Measurements from ENCODE around the gene ASH1L. TPM values are rescaled to one million over a fixed set of nuclear protein-coding genes. Genes with fewer than 3 reads are reported as not detected.

ASH1L gene
- total and polyA plus RNA-seq, 9 of the 15 experiments (the other 6 are each of a cell fraction or from before 2014, with no cell fraction given) = 2.0 to 23.3 (median 14.6) TPM

DNA sequence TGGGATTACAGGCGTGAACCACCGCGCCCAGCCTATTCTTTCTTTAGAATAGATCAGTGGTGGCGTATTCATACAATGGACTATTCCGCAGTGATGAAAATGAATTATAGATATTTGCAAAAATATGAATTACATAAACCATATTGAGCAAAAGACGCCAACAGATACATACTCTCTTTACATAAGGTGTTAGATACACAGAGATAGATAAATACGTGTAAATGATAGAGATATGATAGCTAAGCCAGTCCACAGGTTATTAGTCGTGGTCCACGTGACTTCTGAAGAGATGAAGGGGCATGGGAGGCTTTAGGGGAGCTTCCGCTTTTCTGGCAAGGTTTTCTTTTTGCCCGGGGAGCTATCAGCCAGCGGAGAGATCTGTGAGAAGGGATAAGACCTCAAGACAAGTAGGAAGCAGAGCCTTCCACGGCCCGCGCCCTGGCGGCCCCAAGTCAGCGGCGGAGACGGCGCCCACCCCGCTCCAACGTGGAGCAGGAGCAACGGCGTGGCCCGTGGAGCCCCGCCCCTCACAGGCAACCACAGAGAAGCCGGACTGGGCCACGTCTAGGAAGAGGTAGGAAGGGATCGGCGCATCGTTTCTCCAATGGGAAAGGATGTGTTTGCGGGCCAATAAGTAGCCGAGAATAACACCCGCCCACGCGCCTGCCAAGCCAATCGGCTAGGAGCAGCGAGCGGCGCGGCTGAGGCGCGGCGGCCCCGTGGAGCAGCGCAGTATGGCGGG lies 47.1 kb upstream of the ASH1L start, which contains the start of gene MSTO1 (continued):
- TF ChIP-seq, protein P1, sequence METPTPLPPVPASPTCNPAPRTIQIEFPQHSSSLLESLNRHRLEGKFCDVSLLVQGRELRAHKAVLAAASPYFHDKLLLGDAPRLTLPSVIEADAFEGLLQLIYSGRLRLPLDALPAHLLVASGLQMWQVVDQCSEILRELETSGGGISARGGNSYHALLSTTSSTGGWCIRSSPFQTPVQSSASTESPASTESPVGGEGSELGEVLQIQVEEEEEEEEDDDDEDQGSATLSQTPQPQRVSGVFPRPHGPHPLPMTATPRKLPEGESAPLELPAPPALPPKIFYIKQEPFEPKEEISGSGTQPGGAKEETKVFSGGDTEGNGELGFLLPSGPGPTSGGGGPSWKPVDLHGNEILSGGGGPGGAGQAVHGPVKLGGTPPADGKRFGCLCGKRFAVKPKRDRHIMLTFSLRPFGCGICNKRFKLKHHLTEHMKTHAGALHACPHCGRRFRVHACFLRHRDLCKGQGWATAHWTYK (CRISPR knock-in tag; IDR thresholded peaks at IDR 0.05) = peak; percentile 79; the same call in 1 of the 2 replicates
- TF ChIP-seq KDM4B (IDR thresholded peaks at IDR 0.05; ENCODE audit: borderline replicate concordance in 2 of 2, low read depth in 1 of 2) (no peak), HNRNPUL1 (IDR thresholded peaks at IDR 0.05; ENCODE audit: low read length) (no peak), PKNOX1 (IDR thresholded peaks at IDR 0.05) (peak; percentile 87), TAF15 (IDR thresholded peaks at IDR 0.05; ENCODE audit: low read depth, low read length) (no peak), ASH1L (IDR thresholded peaks at IDR 0.05; ENCODE audit: borderline replicate concordance, low read depth, partially characterized antibody) (peak; percentile 69), RUNX1 (IDR thresholded peaks at IDR 0.05; ENCODE audit: low read depth) (no peak), FOXP1 (CRISPR knock-in tag; IDR thresholded peaks at IDR 0.05) (no peak), TBP (optimal IDR thresholded peaks at IDR 0.05; ENCODE audit: low read depth, low read length) (no peak), THAP12 (CRISPR knock-in tag; IDR thresholded peaks at IDR 0.05) (0 out of 2 replicates have a peak, but pooled peaks have one; percentile 42), ZC3H11A (IDR thresholded peaks at IDR 0.05; ENCODE audit: low read depth, low read length) (no peak), NFE2 (IDR thresholded peaks at IDR 0.05; ENCODE audit: low read depth) (no peak), XRCC5 (IDR thresholded peaks at IDR 0.05; ENCODE audit: low read depth, low read length) (no peak), ZKSCAN3 (CRISPR knock-in tag; IDR thresholded peaks at IDR 0.05) (no peak), ZNF121 (CRISPR knock-in tag; conservative IDR thresholded peaks at IDR 0.05) (no peak)
- TF ChIP-seq, protein P2, sequence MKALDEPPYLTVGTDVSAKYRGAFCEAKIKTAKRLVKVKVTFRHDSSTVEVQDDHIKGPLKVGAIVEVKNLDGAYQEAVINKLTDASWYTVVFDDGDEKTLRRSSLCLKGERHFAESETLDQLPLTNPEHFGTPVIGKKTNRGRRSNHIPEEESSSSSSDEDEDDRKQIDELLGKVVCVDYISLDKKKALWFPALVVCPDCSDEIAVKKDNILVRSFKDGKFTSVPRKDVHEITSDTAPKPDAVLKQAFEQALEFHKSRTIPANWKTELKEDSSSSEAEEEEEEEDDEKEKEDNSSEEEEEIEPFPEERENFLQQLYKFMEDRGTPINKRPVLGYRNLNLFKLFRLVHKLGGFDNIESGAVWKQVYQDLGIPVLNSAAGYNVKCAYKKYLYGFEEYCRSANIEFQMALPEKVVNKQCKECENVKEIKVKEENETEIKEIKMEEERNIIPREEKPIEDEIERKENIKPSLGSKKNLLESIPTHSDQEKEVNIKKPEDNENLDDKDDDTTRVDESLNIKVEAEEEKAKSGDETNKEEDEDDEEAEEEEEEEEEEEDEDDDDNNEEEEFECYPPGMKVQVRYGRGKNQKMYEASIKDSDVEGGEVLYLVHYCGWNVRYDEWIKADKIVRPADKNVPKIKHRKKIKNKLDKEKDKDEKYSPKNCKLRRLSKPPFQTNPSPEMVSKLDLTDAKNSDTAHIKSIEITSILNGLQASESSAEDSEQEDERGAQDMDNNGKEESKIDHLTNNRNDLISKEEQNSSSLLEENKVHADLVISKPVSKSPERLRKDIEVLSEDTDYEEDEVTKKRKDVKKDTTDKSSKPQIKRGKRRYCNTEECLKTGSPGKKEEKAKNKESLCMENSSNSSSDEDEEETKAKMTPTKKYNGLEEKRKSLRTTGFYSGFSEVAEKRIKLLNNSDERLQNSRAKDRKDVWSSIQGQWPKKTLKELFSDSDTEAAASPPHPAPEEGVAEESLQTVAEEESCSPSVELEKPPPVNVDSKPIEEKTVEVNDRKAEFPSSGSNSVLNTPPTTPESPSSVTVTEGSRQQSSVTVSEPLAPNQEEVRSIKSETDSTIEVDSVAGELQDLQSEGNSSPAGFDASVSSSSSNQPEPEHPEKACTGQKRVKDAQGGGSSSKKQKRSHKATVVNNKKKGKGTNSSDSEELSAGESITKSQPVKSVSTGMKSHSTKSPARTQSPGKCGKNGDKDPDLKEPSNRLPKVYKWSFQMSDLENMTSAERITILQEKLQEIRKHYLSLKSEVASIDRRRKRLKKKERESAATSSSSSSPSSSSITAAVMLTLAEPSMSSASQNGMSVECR (CRISPR knock-in tag; IDR thresholded peaks at IDR 0.05) = peak; percentile 89
- TF ChIP-seq, protein P3, sequence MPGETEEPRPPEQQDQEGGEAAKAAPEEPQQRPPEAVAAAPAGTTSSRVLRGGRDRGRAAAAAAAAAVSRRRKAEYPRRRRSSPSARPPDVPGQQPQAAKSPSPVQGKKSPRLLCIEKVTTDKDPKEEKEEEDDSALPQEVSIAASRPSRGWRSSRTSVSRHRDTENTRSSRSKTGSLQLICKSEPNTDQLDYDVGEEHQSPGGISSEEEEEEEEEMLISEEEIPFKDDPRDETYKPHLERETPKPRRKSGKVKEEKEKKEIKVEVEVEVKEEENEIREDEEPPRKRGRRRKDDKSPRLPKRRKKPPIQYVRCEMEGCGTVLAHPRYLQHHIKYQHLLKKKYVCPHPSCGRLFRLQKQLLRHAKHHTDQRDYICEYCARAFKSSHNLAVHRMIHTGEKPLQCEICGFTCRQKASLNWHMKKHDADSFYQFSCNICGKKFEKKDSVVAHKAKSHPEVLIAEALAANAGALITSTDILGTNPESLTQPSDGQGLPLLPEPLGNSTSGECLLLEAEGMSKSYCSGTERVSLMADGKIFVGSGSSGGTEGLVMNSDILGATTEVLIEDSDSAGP (CRISPR knock-in tag; IDR thresholded peaks at IDR 0.05) = no peak
